Kidney (tissue), 22 donors: Measurements from ENCODE around the gene FAAP100. TPM values are rescaled to one million over a fixed set of nuclear protein-coding genes. Genes with fewer than 3 reads are reported as not detected.

Experiments
- DNase-seq, 5 donors: peaks; one replicate each; pipeline ENCODE4 v3.0.0-alpha.2; 2013 to 2020
- FAIRE-seq: peaks from 2 replicates; lab custom pipeline; 2012; peaks lifted over from hg19 to GRCh38; lab: Jason Lieb, UNC
- H3K27ac ChIP-seq, 2 donors: one replicate each; pipeline ENCODE4 v1.7.0; 2013; ENCODE audit warnings: low read depth in 2 of 2, low read length in 2 of 2, inconsistent platforms in 1 of 2
- H3K27me3 ChIP-seq: one replicate; pipeline ENCODE4 v1.7.1; 2013; ENCODE audit warnings: low read length, inconsistent platforms; ENCODE audit not compliant: control insufficient read depth, insufficient read depth
- H3K36me3 ChIP-seq, 3 donors: one replicate each; pipeline versions ENCODE4 v1.7.0 to v1.7.1; 2013; ENCODE audit warnings: low read length in 3 of 3, control low read depth in 1 of 3, inconsistent platforms in 1 of 3; ENCODE audit not compliant: insufficient read depth in 3 of 3, control insufficient read depth in 2 of 3
- H3K4me1 ChIP-seq, 3 donors: one replicate each; pipeline versions ENCODE4 v1.7.0 to v1.7.1; 2013; ENCODE audit warnings: low read length in 3 of 3, inconsistent platforms in 1 of 3, low read depth in 1 of 3; ENCODE audit not compliant: control insufficient read depth in 2 of 3, insufficient read depth in 2 of 3
- H3K4me3 ChIP-seq, 3 donors: one replicate each; pipeline versions ENCODE4 v1.7.0 to v1.8.1; 2013; ENCODE audit warnings: low read length in 3 of 3, control low read depth in 1 of 3, inconsistent platforms in 1 of 3
- H3K9ac ChIP-seq, 3 donors: one replicate each; pipeline versions ENCODE4 v1.7.0 to v1.7.1; 2013; ENCODE audit warnings: low read length in 3 of 3, control low read depth in 1 of 3, inconsistent platforms in 1 of 3
- H3K9me3 ChIP-seq, 3 donors: one replicate each; pipeline versions ENCODE4 v1.7.0 to v1.7.1; 2013; ENCODE audit warnings: low read length in 3 of 3, control low read depth in 1 of 3, inconsistent platforms in 1 of 3; ENCODE audit not compliant: control insufficient read depth in 2 of 3, insufficient read depth in 1 of 3
- intact Hi-C: fragments of 100-400 bp; cut with DNase I; formaldehyde crosslinking; loops from one replicate; pipeline ENCODE4 v1.11.1; 2022
- long read RNA-seq, 10 donors: library from polyadenylated mRNA in 1 of 10; unstranded in 1 of 10; transcript quantifications; one replicate each; pipeline ENCODE4 v2.0.0 and lab custom pipeline, GENCODE V29; 2021 to 2026
- polyA plus RNA-seq: library from polyadenylated mRNA; stranded (reverse); fragments of 350-450 nt; fragmentation: Illumina TruSeq; extraction: RNeasy Lipid Tissue Mini Kit (QIAGEN cat#74804); gene quantifications from one replicate; pipeline ENCODE4 v1.2.3, GENCODE V29; 2014; ENCODE audit warnings: low read depth, low replicate concordance; ENCODE audit not compliant: insufficient read depth
- total RNA-seq: library from RNA; stranded (reverse); fragmentation: NEBNext Ultra II Directional; extraction: Animal tissue kit (Norgen Biotek cat#: 25700); gene quantifications from one replicate; pipeline ENCODE4 v1.2.1, GENCODE V29; 2021
- TF ChIP-seq, protein P1 (sequence below): IDR thresholded peaks from 3 replicates; pipeline ENCODE4 v1.5.1; 2012; ENCODE audit warnings: mild to moderate bottlenecking, moderate library complexity, borderline replicate concordance; ENCODE audit not compliant: insufficient read depth; ENCODE audit errors: extremely low read depth
- donor health status: control.
- donor health status: control.
- donor health status: control.
- donor health status: control.
- donor health status: control.
- donor health status: DM: yes; HTN: yes; CAD: no.
- donor health status: Normal renal cell carcinoma (clear cell type).

Gene FAAP100
- total RNA-seq (28.6 TPM), polyA plus RNA-seq (13.2 TPM)
- long read RNA-seq, donor 1, partial matches to known transcripts, result 0 of 4 reads
- long read RNA-seq, donor 1, other reads (novel, unspliced or antisense), result 0 of 4 reads
- long read RNA-seq, donor 2, transcript FAAP100-202 (5 exons, 2,996 nt), result major isoform, 6 of 6 reads
- long read RNA-seq, donor 2, partial matches to known transcripts, result 0 of 6 reads
- long read RNA-seq, donor 2, other reads (novel, unspliced or antisense), result 0 of 6 reads
- long read RNA-seq, donor 3, partial matches to known transcripts, result 0 of 2 reads
- long read RNA-seq, donor 3, other reads (novel, unspliced or antisense), result 0 of 2 reads
- long read RNA-seq, donor 4, transcript FAAP100-202 (5 exons, 2,996 nt), result major isoform, 5 of 7 reads
- long read RNA-seq, donor 4, partial matches to known transcripts, result 0 of 7 reads
- long read RNA-seq, donor 4, other reads (novel, unspliced or antisense), result 0 of 7 reads
- long read RNA-seq, donor 5, result 0 reads
- long read RNA-seq, donor 6, partial matches to known transcripts, result 0 of 4 reads
- long read RNA-seq, donor 6, other reads (novel, unspliced or antisense), result 0 of 4 reads
- long read RNA-seq, donor 7, transcript FAAP100-202 (5 exons, 2,996 nt), result major isoform, 14 of 36 reads
- long read RNA-seq, donor 7, transcript FAAP100-201 (9 exons, 3,627 nt), result minor isoform, 5 of 36 reads
- long read RNA-seq, donor 7, partial matches to known transcripts, result 7 of 36 reads
- long read RNA-seq, donor 7, other reads (novel, unspliced or antisense), result 9 of 36 reads
- long read RNA-seq, donor 8, partial matches to known transcripts, result 0 of 3 reads
- long read RNA-seq, donor 8, other reads (novel, unspliced or antisense), result 0 of 3 reads
- long read RNA-seq, donor 9, partial matches to known transcripts, result 0 of 1 reads
- long read RNA-seq, donor 9, other reads (novel, unspliced or antisense), result 0 of 1 reads
- long read RNA-seq, donor 10, transcript FAAP100-202 (5 exons, 2,996 nt), result major isoform, 5 of 7 reads
- long read RNA-seq, donor 10, partial matches to known transcripts, result 0 of 7 reads
- long read RNA-seq, donor 10, other reads (novel, unspliced or antisense), result 0 of 7 reads

DNA sequence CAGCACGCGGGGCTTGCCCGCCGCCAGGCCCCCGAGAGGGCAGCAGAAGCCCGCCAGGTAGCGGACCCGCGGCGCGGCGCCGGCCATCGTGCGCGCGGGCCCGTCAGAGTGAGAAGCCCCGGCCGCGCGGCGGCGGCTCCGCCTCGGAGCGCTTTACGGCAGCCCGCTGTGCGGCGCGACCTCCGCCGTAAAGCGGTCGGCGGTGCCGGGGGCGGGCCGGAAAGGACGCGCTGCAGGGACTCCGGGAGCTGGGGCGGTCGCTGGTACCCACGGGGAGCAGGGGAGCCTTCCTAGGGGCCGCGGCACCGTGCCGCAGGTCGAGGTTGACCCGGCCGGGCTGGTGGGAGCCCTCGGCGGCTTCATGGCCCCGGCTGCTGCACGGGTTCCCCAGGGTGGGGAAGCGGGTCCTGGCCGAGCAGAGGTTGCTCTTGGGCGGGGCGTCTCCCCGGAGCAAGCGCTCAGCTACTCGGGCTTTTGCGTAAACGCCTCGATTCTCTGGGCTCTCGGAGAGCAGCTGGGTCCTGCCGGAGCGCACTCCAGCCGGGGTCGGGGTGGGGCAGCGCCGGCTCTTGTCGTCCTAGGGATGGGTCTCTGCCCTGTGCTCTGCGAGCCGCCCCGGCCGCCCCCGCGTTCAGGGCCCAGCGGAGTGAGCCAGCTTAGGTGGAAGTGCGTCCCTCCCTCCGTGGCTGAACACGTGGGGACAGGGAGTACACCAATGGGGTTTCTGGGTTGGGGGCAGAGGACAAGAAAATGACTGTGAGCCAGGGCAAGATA is at the start of gene FAAP100:
TSS of gene FAAP100 (minus strand) at position 110 of the 774 bp plus-strand sequence. CDS start at position 87, 23 bp downstream.
- Histone ChIP-seq H3K36me3 (no peaks in the 10 kb centered on the region), H3K27ac (peak within 1 kb of the TSS; percentile 63 to 87), H3K4me3 (peak within 1 kb of the TSS; percentile 72 to 79 (median 75)), H3K27me3 (no peaks in the 10 kb centered on the region), H3K4me1 (peaks cover 0 to 20% (median 16%) of the 10 kb centered on the region in 3 donors), H3K9ac (peak within 1 kb of the TSS; percentile 33 to 73 (median 54)), H3K9me3 (no peaks in the 10 kb centered on the region)
- FAIRE-seq (no peak), DNase-seq (peak; percentile 81 to 93 (median 89))
- intact Hi-C loops, result no loop called here
- TF ChIP-seq, protein P1, sequence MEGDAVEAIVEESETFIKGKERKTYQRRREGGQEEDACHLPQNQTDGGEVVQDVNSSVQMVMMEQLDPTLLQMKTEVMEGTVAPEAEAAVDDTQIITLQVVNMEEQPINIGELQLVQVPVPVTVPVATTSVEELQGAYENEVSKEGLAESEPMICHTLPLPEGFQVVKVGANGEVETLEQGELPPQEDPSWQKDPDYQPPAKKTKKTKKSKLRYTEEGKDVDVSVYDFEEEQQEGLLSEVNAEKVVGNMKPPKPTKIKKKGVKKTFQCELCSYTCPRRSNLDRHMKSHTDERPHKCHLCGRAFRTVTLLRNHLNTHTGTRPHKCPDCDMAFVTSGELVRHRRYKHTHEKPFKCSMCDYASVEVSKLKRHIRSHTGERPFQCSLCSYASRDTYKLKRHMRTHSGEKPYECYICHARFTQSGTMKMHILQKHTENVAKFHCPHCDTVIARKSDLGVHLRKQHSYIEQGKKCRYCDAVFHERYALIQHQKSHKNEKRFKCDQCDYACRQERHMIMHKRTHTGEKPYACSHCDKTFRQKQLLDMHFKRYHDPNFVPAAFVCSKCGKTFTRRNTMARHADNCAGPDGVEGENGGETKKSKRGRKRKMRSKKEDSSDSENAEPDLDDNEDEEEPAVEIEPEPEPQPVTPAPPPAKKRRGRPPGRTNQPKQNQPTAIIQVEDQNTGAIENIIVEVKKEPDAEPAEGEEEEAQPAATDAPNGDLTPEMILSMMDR, result peak; percentile 4

DNA sequence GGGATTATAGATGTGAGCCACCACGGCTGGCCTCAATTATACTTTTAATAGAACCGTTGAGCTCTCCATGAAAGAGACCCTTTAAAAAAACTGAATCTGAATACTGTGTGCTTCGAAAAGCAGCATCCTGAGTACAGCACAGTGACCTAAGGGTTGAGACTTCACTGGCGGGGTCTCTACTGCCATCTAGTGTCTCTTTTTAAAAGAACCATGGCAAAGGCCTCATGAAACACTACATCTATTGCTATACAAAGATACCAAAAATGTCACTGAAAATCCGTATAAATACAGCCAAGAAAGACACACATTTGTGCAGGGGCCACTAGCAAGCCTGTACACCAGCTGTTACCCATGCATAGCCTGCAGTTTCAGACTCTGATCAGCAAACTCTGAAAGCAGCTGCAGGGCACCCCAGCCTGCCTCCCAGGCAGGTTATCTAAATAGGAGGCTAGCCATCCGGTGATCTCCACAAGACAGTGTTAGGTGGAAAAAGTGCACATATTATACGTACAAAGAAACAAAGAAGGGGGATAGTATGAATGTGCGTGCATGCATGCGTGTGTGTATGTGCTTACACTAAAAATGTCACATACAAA is 49.5 kb upstream of the FAAP100 start:
- H3K36me3 ChIP-seq, result peaks cover 5 to 41% (median 25%) of the 10 kb centered on the region in 3 donors
- no peak overlapping the region for H3K4me3 ChIP-seq
- H3K27me3 ChIP-seq, result no peaks in the 10 kb centered on the region
- intact Hi-C loops, result no loop called here
- peak in 4 of 5 donors; percentile 45 to 86 (median 69) for DNase-seq
- H3K27ac ChIP-seq, result no peak overlapping the region
- no peaks in the 10 kb centered on the region for H3K4me1 ChIP-seq
- no peaks in the 10 kb centered on the region for H3K9me3 ChIP-seq
- TF ChIP-seq, protein P1, result peak; percentile 60
- H3K9ac ChIP-seq, result no peak overlapping the region
- no peak for FAIRE-seq
